ENCODE measurements around the gene SLC16A7.
"Not testable (repeated sequence)": the region's sequence is repeated elsewhere in the genome, so short reads cannot be mapped to it uniquely, and the experiment has no call there.

GRCh38 chr12:59612823-59613434 is 17.1 kb downstream of the SLC16A7 start:
- TF ChIP-seq POLR2A (IDR thresholded peaks at IDR 0.05; ENCODE audit: low read depth, low read length); POLR2AphosphoS5 (IDR thresholded peaks at IDR 0.05; ENCODE audit: low read depth, low read length); TAF1 (IDR thresholded peaks at IDR 0.05; ENCODE audit: low read depth, low read length); PAX5 (IDR thresholded peaks at IDR 0.05; ENCODE audit: insufficient read depth, low read length, severe bottlenecking): not testable (repeated sequence)
